WTC11 (cell line): ENCODE results near the gene RBP3. TPM values are rescaled to one million over a fixed set of nuclear protein-coding genes. Genes with fewer than 3 reads are reported as not detected.

ENCODE experiments used
- ATAC-seq: fragments of 200-7000 bp; cut with Tn5 transposase; 2 replicates; pipeline ENCODE4 v1.10.0; 2021; ENCODE audit warnings: mild to moderate bottlenecking, moderate library complexity
- CTCF ChIA-PET: fragments of 300-600 bp; sonication (Branson Sonifier 250); formaldehyde crosslinking; loops from one replicate; lab custom pipeline; 2021; ENCODE audit warnings: antibody characterized with exemption; lab: Charles Lee
- POLR2A ChIA-PET: fragments of 350-600 bp; sonication (Branson Sonifier 250); formaldehyde crosslinking; loops from one replicate; lab custom pipeline; 2021; ENCODE audit warnings: antibody characterized with exemption; lab: Charles Lee
- DNase-seq: peaks from one replicate; pipeline ENCODE4 v3.0.0; 2021; ENCODE audit warnings: low spot score
- H3K27ac Mint-ChIP-seq: 2 replicates; pipeline ENCODE4 v1.8.0; 2021; ENCODE audit warnings: mixed read lengths
- H3K27me3 Mint-ChIP-seq: 2 replicates; pipeline ENCODE4 v1.8.0; 2021; ENCODE audit warnings: low read depth, mild to moderate bottlenecking, moderate library complexity, mixed read lengths
- H3K36me3 Mint-ChIP-seq: 2 replicates; pipeline ENCODE4 v1.8.0; 2021; ENCODE audit warnings: mixed read lengths
- H3K4me1 Mint-ChIP-seq: 2 replicates; pipeline ENCODE4 v1.8.0; 2022; ENCODE audit warnings: mixed read lengths
- H3K4me3 Mint-ChIP-seq: 2 replicates; pipeline ENCODE4 v1.8.0; 2021; ENCODE audit warnings: mild to moderate bottlenecking, moderate library complexity, mixed read lengths
- H3K9me3 Mint-ChIP-seq: 2 replicates; pipeline ENCODE4 v1.8.0; 2021; ENCODE audit warnings: mixed read lengths
- CTCF ChIP-seq: fragments of 200-600 bp; IDR thresholded peaks from 2 replicates; pipeline ENCODE4 v1.8.0; 2022; ENCODE audit warnings: antibody characterized with exemption
- FOXK1 ChIP-seq: sonication (generic); formaldehyde crosslinking; IDR thresholded peaks from 2 replicates; pipeline ENCODE4 v1.8.0; 2022; ENCODE audit warnings: mild to moderate bottlenecking, moderate library complexity, missing genetic modification reagents
- FOXP1 ChIP-seq: sonication (generic); formaldehyde crosslinking; IDR thresholded peaks from 2 replicates; pipeline ENCODE4 v1.8.0; 2022; ENCODE audit warnings: missing genetic modification reagents, mild to moderate bottlenecking, moderate library complexity, borderline replicate concordance
- FOXP4 ChIP-seq: sonication (generic); formaldehyde crosslinking; IDR thresholded peaks from 2 replicates; pipeline ENCODE4 v1.8.0; 2022; ENCODE audit warnings: mild to moderate bottlenecking, missing genetic modification reagents
- MLX ChIP-seq: sonication (generic); formaldehyde crosslinking; IDR thresholded peaks from 2 replicates; pipeline ENCODE4 v1.8.1; 2023; ENCODE audit warnings: mild to moderate bottlenecking, missing genetic modification reagents, moderate library complexity
- MXD4 ChIP-seq: fragments of 250-450 bp; sonication (Bioruptor Pico); IDR thresholded peaks from 2 replicates; pipeline ENCODE4 v1.8.0; 2021; ENCODE audit warnings: mild to moderate bottlenecking, moderate library complexity, borderline replicate concordance
- NFYB ChIP-seq: sonication (generic); formaldehyde crosslinking; conservative IDR thresholded peaks from 2 replicates; pipeline ENCODE4 v1.8.0; 2022; ENCODE audit warnings: low read depth, missing genetic modification reagents
- PRDM15 ChIP-seq: sonication (generic); formaldehyde crosslinking; IDR thresholded peaks from 2 replicates; pipeline ENCODE4 v1.8.0; 2022; ENCODE audit warnings: missing genetic modification reagents
- PRRX2 ChIP-seq: fragments of 250-450 bp; sonication (Bioruptor Pico); IDR thresholded peaks from 2 replicates; pipeline ENCODE4 v1.8.0; 2021; ENCODE audit warnings: mild to moderate bottlenecking
- TEAD4 ChIP-seq: sonication (generic); formaldehyde crosslinking; IDR thresholded peaks from 2 replicates; pipeline ENCODE4 v1.8.0; 2022; ENCODE audit warnings: mild to moderate bottlenecking, missing genetic modification reagents
- ZNF425 ChIP-seq: fragments of 250-450 bp; sonication (Bioruptor Pico); conservative IDR thresholded peaks from 2 replicates; pipeline ENCODE4 v1.9.0; 2021; ENCODE audit warnings: mild to moderate bottlenecking
- total RNA-seq: library from RNA; stranded (reverse); gene quantifications from 3 replicates; pipeline ENCODE4 v1.2.3, GENCODE V29; 2021

RBP3 gene
- total RNA-seq, 1 experiment from 2014 or later, result not detected

- TF ChIP-seq PRDM15 (CRISPR knock-in tag) (no peak), MLX (no peak)
- TF ChIP-seq, all 79 proteins: peak for 0
Measured at GRCh38 chr10:47380341-47381102, 32.4 kb downstream of the RBP3 start (continued).

- TF ChIP-seq FOXP1 (CRISPR knock-in tag) (no peak), NFYB (CRISPR knock-in tag) (no peak), FOXP4 (CRISPR knock-in tag) (no peak), CTCF (no peak), MXD4 (no peak), FOXK1 (no peak), PRRX2 (CRISPR knock-in tag) (no peak), ZNF425 (CRISPR knock-in tag) (no peak), TEAD4 (no peak)
- Mint-ChIP-seq H3K4me3 (no peak overlapping the region), H3K9me3 (peaks cover 7% of the 10 kb centered on the region), H3K27me3 (peaks cover 13% of the 10 kb centered on the region), H3K27ac (no peak overlapping the region), H3K36me3 (peaks cover 7% of the 10 kb centered on the region), H3K4me1 (peaks cover 39% of the 10 kb centered on the region)
- POLR2A ChIA-PET, result no interaction called here
- ATAC-seq (no peak), DNase-seq (no peak)
- CTCF ChIA-PET, result interaction anchor here (1.4 kb wide), 1 partner anchor 41 kb away, joined by 4 read pairs; no protein-coding TSS in a partner anchor
Measured at GRCh38 chr10:47381103-47381395, 32.9 kb downstream of the RBP3 start.
